PFSK-1 (cell line): ENCODE results near the gene SAMD8.

Experiments used
- POLR2AphosphoS5 ChIP-seq: IDR thresholded peaks from 2 replicates; pipeline ENCODE4 v1.6.1; 2012; ENCODE audit warnings: low read depth, mild to moderate bottlenecking, control low read depth, low read length, moderate library complexity
- SIN3A ChIP-seq: IDR thresholded peaks from 2 replicates; pipeline ENCODE4 v1.6.1; 2012; ENCODE audit warnings: mild to moderate bottlenecking, low read length, moderate library complexity, borderline replicate concordance; ENCODE audit not compliant: insufficient read depth
- TF ChIP-seq, protein P1 (sequence below), 2 experiments: IDR thresholded peaks; 2 replicates each; pipeline versions ENCODE4 v1.6.1 to v1.8.0; 2011 to 2012; ENCODE audit warnings: low read depth in 2 of 2, low read length in 2 of 2, control low read depth in 1 of 2, inconsistent platforms in 1 of 2, mild to moderate bottlenecking in 1 of 2, moderate library complexity in 1 of 2; ENCODE audit not compliant: insufficient read depth in 1 of 2

DNA sequence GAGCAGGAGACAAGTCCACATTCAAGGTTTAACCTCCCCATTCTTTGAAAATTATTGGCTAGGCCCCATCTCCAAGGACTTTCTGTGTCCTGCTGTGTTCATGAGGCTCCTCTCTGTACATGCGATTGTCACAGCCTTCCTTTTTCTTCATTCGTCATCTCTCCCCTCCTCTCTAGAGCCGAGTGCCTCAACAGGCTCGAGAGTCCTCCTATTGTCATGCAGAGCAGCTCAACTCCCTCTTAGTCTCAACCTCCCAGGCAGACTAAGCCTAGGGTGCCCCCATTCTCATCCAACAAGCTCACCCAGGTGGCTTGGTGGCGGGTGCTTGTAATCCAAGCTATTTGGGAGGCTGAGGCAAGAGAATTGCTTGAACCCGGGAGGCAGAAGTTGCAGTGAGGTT, 35.1 kb upstream of the SAMD8 start:
- TF ChIP-seq POLR2AphosphoS5, result no peak
- no peak for TF ChIP-seq SIN3A
- TF ChIP-seq, protein P1, sequence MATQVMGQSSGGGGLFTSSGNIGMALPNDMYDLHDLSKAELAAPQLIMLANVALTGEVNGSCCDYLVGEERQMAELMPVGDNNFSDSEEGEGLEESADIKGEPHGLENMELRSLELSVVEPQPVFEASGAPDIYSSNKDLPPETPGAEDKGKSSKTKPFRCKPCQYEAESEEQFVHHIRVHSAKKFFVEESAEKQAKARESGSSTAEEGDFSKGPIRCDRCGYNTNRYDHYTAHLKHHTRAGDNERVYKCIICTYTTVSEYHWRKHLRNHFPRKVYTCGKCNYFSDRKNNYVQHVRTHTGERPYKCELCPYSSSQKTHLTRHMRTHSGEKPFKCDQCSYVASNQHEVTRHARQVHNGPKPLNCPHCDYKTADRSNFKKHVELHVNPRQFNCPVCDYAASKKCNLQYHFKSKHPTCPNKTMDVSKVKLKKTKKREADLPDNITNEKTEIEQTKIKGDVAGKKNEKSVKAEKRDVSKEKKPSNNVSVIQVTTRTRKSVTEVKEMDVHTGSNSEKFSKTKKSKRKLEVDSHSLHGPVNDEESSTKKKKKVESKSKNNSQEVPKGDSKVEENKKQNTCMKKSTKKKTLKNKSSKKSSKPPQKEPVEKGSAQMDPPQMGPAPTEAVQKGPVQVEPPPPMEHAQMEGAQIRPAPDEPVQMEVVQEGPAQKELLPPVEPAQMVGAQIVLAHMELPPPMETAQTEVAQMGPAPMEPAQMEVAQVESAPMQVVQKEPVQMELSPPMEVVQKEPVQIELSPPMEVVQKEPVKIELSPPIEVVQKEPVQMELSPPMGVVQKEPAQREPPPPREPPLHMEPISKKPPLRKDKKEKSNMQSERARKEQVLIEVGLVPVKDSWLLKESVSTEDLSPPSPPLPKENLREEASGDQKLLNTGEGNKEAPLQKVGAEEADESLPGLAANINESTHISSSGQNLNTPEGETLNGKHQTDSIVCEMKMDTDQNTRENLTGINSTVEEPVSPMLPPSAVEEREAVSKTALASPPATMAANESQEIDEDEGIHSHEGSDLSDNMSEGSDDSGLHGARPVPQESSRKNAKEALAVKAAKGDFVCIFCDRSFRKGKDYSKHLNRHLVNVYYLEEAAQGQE (IDR thresholded peaks at IDR 0.05; ENCODE audit: insufficient read depth in 1 of 2, low read depth in 2 of 2, low read length in 2 of 2), result no peak
